Stimulated activated CD8-positive, alpha-beta memory T cell treated with anti-CD3 and anti-CD28 coated beads, Interleukin-12 subunit alpha, Interleukin-12 subunit beta, amount 100 ng/mL, for 4 hours (primary cell): ENCODE measurements around the gene DENND1C.

Source experiments
- DNase-seq: peaks from one replicate; pipeline ENCODE4 v3.0.0-alpha.2; 2020; ENCODE audit warnings: low read depth

Gene DENND1C

GRCh38 chr19:6424195-6424938, 57.2 kb downstream of the DENND1C start, which contains the start of gene KHSRP:
KHSRP (minus strand) TSS chr19:6424811; CDS start chr19:6424701, 110 bp downstream.
- peak; percentile 34 for DNase-seq

GRCh38 chr19:6423499-6424194, 57.9 kb downstream of the DENND1C start:
- no peak for DNase-seq

DNA sequence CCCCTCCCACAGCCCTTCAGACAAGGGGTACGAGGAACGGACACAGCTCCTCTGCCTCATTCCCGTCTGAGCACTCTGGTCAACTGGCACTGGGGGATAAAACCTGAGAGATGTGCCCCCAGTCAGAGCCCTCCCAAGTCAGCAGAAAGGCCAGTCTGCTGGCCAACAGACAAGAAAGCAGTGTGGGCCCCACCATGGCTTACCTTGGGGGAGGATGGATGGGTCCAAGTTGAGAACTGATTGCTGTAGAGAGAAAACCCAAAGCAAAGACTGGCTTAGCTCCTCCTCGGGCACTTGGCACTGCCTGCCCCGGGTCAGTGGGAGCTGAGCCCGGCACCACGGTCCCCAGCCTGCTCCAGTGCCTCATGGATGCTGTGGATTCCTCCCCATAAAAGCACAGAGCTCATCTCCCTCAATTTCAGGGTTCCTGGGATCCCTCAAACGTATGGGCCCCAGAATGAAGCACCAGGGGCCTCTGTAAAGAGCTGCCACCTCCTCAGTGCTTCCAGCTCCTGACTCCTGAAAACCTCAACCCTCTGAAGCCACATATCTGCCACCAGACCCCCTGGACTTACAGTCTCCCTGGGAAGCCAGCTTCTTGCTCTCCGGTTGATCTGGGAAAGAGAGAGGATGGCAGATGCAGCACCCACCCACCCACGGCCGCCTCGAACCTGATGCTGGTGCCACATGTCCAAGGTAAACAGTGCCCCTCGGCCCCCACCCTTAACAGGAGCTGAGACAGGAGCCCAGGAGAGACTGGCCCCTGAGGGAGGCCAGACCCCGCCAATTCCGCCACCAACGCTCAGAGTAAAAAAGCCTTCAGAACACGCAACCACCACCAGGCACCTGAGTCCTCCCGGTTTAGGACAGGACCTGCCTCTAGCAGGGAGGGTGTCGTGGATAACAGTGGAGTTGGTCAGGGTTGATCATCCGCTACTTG, 60.2 kb downstream of the DENND1C start:
- no peak for DNase-seq

DNA sequence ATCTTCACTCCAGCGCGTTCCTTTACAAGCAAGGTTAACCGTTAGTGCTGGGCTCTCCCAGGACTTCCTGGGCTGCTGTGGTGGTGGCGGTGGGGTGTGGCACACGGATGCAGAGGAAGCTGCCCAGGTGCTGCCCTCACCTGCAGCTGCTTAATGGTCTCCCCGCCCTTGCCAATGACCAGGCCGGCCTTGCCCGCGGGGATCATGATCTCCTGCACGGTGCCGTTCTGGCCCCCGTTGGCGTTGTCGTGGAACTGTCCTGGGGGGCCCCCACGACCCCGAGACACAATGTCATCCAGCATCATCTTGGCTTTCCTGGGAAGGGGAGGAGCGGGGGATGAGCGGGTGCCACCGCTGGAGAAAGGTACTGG, 63.0 kb downstream of the DENND1C start:
- no peak for DNase-seq

GRCh38 chr19:6417713-6418561, 63.6 kb downstream of the DENND1C start:
- DNase-seq, result no peak
